CD4-positive, alpha-beta T cell treated with Interferon alpha-2 for 1 hour (primary cell): ENCODE data around the gene ETNK1.
"Not testable (repeated sequence)": the region's sequence is repeated elsewhere in the genome, so short reads cannot be mapped to it uniquely, and the experiment has no call there.

ENCODE experiments used
- DNase-seq, 2 donors: peaks; one replicate each; pipeline ENCODE4 v3.0.0-alpha.2; 2020 to 2022

The ETNK1 gene

DNA sequence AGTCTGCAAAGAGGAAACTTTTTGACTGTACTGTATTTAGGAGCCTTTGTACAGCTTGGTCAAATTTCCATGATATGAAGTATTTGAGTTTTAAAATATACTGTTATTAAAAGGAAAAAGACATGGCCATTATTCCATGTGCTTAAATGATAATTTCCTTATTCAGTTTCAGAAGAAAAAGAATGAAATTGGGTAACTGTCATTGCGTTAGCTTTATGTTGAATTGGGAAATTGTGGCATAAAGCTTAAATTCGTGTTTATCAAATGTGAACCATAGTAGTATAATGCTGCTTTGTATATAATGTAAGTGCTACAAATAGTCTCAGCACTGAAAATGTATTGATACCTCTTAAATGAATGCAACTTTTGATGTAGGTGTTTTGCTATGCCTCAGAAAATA, 64.9 kb downstream of the ETNK1 start:
- DNase-seq = no peak

DNA sequence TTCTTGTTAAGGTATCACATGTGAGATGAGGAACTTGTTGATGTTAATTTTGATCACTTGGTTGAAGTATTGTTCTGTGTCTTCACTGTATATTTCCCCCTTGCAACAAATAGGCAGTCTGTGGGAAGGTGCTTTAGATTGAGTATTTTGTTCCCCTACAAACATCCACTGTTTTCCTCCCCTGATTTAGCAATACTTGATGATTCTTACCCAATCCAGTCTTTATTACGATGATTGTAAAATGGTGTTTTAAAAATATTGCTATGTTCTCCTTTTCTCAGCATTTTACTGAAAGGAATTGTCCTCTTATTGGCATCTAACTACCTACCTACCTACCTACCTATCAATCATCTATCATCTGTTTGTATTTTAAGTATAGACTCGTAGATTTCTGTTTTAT, 66.3 kb downstream of the ETNK1 start:
- DNase-seq = no peak

- DNase-seq = not testable (repeated sequence)
Observed at GRCh38 chr12:22692467-22692866, 67.5 kb downstream of the ETNK1 start.

DNA sequence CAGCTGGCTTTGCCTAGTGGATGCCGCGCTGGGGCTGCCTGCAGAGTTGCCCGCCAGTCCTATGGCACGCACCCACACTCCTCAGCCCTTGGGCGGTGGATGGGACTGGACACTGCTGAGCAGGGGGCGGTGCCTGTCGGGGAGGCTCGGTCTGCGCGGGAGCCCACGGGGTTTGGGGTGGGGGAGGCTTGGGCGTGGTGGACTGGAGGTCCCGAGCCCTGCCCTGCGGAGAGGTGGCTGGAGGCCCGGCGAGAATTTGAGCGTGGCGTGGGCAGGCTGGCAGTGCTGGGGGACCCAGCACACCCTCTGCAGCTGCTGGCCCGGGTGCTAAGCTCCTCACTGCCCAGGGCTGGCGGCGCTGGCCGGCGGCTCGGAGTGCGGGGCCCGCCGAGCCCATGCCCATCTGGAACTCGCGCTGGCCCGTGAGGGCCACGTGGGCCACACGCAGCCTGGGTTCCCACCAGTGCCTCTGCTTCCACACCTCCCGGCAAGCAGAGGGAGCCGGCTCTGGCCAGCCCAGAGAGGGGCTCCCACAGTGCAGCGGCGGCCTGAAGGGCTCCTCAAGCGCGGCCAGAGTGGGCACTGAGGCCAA, 68.1 kb downstream of the ETNK1 start:
- no peak for DNase-seq

GRCh38 chr12:22698576-22698975, 73.6 kb downstream of the ETNK1 start:
- DNase-seq = no peak

GRCh38 chr12:22699705-22700104, 74.7 kb downstream of the ETNK1 start:
- not testable (repeated sequence) for DNase-seq

GRCh38 chr12:22700106-22700505, 75.1 kb downstream of the ETNK1 start:
- no peak for DNase-seq

- not testable (repeated sequence) for DNase-seq
Observed at GRCh38 chr12:22701216-22701809, 76.3 kb downstream of the ETNK1 start.

DNA sequence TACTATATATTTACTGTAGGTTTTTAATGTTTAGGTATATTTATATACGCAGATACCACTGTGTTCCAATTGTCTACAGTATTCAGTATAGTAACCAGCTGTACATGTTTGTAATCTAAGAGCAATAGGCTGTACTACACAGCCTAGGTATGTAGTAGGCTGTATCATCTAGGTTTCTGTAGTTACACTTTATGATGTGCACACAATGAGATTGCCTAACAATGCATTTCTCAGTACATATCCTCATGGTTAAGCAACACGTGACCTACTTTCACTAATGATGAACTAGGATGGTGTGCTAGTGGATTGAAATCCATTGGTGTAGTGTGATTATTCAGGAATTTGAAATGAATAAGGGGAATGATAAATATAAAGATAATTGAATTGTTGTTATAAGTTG, 77.7 kb downstream of the ETNK1 start:
- DNase-seq = no peak

- DNase-seq = no peak
Observed at GRCh38 chr12:22709292-22709691, 84.3 kb downstream of the ETNK1 start.

GRCh38 chr12:22712083-22712482, 87.1 kb downstream of the ETNK1 start:
- DNase-seq = no peak

DNA sequence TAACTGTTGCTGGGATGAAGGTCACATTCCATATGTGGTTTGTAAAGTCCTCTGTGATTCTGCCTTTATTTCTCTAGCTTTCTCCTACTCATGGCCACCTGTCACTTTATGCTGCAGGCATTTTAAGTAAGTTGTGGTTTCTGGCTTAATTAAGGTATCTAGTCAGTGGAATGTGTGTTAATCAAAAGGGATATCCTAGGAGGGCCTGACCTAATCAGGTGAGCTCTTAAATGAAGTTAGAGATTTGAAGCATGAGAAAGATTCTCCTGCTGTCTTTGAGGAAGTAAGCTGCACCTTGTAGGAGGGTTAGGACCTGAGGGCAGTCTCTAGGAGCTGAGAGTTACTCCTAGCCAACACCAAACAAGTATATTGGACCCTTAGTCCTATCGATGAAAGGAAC, 90.3 kb downstream of the ETNK1 start:
- DNase-seq = no peak

DNA sequence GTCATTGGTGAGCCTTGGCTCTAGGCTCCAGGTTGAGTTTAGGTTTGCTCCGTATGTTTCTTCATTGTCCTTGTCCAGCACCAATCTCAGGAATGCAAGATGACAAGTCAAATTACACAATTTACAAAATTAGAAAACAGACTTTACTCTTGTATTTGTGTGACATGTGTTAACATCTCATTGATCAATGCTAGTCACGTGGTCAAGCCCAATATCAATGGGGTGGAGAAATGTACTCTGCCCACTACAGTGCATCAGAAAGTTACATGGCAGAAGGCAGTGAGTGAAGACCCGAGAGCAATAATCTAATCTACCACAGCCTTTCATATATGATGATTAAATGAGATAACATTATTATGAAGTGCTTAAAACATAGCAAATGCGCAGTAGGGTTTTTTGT, 94.8 kb downstream of the ETNK1 start:
- DNase-seq = no peak

- no peak for DNase-seq
Observed at GRCh38 chr12:22722081-22722480, 97.1 kb downstream of the ETNK1 start.

DNA sequence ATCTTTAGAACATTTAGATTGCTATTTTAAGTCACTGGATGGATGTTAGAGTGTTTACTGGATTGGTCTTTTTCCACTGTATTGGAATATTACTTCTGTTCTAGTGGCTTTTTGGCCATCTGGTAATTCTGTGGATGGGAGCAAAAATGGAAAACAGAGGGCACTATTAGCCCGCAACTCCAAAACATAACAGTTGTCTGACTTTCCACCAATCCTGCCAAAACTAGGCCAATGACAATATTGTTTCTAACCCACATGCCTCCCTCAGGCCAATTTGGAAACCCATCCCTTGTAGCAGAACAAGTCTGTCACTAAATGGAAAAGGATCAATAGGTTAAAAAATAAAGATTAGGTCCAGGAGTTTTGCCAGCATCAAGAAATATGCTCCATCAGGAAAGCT, 97.8 kb downstream of the ETNK1 start:
- DNase-seq = no peak

GRCh38 chr12:22728987-22729386, 104.0 kb downstream of the ETNK1 start:
- no peak for DNase-seq

DNA sequence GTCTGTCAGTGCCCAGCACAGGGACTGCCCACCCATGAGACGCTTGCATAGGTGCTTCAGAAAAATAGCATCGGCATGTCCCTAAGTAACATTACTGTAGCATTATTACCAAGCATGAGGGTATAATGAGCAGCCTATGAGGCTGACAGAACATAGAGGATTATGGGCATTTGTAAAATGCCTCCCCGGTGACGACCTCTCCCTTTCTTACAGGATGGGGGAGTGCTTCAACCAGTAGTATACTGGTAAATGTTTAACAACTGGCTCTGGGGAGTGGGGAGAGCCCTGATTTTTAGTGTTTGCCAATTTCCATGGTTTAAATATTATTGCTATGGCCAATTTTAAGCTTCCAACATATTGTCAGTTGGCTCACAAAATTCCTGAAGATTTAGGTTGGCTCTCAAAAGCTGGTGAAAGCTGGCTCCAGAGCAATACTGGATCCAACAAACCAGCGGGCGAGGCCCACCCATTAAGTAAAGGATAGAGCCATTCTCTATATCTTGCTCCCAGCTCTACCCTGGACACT, 104.5 kb downstream of the ETNK1 start:
- no peak for DNase-seq

DNA sequence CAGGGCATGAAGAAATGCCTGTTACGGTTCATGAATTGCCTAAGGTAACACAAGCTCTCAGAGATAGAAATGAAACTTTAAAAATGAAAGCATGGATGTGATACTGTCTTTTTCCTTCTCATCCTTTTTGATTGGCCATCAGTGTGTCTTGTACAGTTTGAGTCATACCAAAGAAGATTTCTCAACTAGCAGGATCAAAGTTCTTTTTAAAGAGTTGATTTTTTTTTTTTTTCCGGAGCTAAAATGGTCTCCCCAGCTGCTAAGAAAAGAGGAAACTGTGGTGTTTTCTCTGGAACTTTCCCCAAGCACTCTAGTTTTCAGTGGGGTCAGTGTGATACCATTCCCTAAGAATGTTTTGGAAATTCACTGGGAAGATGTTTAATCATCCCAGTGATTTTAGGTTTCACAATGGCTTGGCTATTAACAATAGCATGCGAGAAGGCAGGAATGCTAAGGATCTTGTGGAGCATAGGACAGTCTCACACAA, 105.0 kb downstream of the ETNK1 start:
- DNase-seq = no peak

DNA sequence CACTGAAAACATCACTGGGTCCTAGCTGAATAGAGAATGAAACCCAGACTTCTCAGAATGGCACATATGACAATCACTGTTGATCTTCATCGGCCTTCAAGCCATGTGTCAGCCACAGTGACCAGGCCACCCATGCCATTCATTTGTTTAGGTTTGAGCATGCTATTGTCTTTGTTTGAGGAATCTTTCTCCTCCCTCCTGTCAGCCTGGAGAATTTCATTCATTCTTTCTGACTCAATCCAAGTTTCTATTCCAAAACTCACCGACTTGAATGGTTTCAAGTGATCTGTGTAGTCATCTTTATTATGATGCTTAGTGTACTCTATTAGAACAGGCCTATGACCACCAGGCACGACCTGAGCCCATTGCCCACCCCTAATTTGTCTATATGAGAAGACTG, 106.3 kb downstream of the ETNK1 start:
- no peak for DNase-seq

- DNase-seq = no peak
Observed at GRCh38 chr12:22733756-22734155, 108.8 kb downstream of the ETNK1 start.

- DNase-seq = no peak
Observed at GRCh38 chr12:22738945-22739344, 114.0 kb downstream of the ETNK1 start.
